Endometrium (tissue), 2 donors: Measurements from ENCODE around the gene SYNDIG1.

Experiments
- FAIRE-seq: peaks from 2 replicates; lab custom pipeline; 2012; peaks lifted over from hg19 to GRCh38; lab: Jason Lieb, UNC
- donor health status: control.
- donor health status: control.

The SYNDIG1 gene

GRCh38 chr20:24674921-24675605 lies 205.6 kb downstream of the SYNDIG1 start:
- no peak for FAIRE-seq

DNA sequence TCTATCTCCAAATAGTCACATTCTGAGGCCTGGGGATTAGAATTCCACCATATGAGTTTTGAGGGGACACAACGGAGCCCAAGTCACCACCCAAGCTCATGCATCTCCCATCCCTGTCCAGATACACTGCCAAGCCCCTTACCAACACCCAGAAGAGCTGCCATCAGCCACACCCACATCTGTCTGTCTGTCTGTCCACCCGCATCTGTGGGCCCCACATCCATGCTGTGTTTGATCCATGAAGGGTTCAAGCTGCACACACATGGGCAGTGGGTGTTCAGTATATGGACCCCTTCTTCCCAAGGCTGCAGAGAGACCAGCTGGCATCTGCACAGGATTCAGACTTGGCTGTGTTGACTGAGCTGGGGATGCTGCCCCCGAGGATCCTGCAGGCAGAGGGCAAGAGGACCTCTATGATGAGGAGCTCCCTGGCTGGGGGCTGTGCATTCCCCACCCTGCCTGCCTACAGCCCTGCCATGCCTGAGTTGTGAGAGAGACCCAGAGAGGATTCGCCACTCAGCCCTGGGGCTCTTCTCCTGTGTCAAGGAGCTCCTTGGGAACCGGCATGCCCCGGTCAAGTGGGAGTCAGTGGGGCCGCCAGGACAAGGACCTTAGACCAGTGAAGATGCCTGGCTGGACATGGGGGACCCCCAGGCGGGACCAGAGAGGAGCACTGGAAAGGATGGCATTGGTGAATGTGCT lies 206.4 kb downstream of the SYNDIG1 start:
- FAIRE-seq, result no peak

- no peak for FAIRE-seq
These were observed 207.0 kb downstream of the SYNDIG1 start for GRCh38 chr20:24676353-24676977.

DNA sequence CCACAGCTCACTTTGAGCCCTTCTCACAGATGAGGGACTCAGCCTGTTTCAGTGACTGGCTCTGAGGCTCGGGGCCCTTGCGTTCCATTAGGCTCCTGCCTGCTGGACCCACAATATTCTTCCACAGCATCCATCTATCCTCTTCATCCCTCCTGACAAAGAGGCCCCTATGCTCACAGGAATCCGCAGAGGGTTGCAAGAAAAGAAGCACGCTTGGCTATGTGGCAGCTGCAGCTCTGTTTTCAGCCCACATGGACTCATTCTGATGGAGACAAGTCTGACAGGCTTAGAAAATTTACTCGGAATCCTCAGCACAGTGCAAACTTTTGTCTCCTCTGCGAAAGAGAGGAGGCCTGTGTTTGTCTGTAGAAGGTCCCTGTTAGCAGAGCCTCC lies 207.5 kb downstream of the SYNDIG1 start:
- no peak for FAIRE-seq

- FAIRE-seq, result no peak
These were observed 208.3 kb downstream of the SYNDIG1 start for GRCh38 chr20:24677626-24678315.

DNA sequence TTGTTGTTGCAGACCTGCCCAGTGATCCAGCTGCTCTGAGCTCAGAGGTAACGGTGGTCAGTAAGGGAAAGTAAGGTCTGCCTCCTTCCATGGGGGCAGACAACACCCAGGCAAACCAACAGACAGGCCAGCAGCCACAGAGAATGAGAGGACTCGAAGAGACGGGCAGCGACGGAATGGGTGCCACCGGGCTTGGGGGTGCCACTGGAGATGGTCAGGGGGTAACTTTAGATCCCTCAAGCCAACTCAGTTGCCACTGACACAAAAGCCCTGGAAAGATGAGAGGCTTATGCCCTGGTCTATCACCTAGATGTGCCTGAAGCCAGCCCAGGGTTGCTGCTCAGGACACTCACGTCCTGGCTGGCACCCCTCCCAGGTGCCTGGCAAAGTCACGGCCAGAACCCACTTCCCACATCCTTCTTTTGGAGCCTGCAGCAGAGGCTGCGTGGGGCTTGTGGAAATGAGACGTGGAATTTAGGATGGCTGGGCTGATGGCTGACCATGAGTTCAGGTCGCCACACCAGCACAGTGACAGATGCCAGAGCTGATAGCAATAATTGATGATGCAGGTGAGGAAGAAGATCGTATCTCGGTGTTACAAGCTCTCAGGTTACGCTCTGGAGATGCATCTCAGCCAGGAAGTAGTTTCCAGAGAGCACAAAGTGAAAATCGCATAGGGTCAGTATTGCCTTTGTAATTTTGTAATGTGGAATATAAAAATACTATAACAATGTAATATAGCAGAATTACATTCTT lies 209.1 kb downstream of the SYNDIG1 start:
- no peak for FAIRE-seq

DNA sequence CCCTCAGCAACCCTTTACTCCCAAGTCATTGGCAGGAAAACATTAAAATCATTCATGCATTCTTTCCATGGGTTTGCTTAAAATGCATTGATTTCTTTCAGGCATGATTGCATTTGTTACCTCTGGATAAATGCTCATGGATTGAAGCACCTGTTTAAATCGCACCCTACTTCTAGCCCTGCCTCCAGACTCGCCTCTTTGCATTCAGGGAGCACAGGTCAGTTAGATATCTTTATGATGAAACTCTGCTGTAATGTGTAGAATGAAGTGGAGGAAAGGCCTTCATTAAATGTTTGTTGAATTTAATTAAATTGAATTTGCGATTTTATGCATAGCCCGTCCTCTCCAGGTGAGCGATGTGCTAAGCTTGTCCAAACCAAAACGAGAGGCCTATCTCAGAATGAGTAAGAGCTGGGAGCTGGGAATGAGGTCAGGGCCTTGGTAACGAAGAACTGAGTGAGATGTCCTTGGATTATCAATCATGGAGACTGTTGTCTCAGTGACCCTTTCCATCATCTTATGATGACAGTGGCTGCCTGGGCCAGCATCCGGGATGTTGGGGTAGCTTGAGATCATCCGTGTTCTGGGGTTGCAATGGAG lies 210.1 kb downstream of the SYNDIG1 start:
- no peak for FAIRE-seq

- no peak for FAIRE-seq
These were observed 212.4 kb downstream of the SYNDIG1 start for GRCh38 chr20:24681634-24682495.

DNA sequence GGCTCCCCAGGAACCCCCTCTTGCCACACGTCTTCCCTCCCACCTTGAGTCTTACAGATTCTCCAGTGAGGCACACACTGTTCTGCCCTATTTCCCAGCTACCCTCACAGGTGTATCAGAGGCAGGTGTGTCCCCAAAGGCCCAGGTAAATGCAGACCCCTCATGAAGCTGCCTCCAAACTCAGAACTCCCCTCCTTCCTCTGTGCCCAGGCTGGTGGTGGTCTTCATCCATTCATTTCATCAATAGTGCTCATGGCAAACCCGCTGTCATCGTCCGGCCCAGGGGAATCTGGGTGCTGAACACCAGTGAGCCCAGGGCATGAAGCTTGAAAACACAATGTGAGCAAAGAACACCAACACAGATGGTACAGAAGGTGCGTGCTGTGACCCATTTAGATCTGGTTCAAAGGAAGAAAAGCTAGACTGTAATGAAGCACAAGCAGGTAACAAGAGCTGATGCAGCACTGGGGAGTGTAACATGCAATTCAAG lies 213.1 kb downstream of the SYNDIG1 start:
- FAIRE-seq, result no peak

DNA sequence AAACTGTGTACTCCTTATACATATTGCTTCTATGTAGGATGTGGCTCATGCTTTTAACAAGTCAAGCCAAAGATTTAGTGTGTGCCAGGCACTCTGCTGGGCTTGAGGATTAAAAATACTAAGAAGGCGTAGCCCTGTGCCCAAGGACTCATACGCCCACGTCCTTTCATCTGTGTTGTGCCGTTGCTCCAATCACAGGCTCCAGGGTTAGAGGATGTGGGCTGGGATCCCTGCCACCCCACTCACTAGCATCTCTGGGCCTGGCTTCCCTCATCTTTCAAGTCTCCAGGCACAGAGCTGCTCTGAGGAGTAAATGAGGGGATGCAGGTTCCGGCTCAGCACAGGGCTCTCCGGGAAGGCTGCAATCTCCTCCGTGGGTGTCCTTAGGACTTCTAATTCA lies 214.2 kb downstream of the SYNDIG1 start:
- no peak for FAIRE-seq

DNA sequence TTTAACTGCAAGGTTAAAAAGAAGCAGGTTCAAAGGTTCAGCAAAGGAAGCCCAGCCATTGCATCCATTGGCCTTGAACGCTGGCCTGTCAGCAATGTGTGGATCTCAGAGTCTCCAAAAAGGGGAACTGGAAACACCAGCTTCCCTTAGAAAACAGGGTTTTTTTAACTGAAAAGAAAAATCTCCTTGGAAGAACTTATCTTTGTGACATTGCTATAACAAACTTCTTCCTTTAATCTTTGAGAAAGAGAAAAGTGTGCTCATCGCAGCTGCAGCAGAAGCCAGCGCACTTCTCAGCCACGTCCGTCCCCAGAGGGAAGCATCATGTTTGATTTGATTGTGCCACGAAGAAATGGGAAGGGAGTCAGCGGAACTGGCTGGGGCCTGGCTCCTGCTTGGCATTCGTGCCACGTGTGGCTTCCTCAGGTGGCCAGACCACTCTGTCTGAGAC lies 215.0 kb downstream of the SYNDIG1 start:
- no peak for FAIRE-seq

- FAIRE-seq, result no peak
These were observed 215.7 kb downstream of the SYNDIG1 start for GRCh38 chr20:24684956-24685691.

DNA sequence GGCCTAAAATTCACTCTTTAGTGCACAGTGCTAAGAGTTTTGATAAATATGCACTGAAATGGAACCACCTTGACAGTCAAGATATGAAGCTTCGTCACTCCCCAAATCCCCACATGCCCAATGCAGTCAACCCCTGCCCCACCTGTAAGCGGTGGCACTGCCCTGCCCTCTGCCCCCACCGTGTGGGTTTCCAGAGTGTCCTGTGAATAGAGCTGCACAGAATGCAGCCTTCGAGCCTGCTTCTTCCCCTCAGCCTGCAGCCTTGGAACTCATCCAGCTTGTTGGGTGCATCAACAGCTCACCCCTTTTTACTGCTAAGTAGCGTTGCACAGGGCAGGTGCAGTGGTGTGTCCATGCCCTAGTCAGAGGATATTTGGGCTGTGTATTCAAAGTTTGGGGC lies 216.3 kb downstream of the SYNDIG1 start:
- no peak for FAIRE-seq

DNA sequence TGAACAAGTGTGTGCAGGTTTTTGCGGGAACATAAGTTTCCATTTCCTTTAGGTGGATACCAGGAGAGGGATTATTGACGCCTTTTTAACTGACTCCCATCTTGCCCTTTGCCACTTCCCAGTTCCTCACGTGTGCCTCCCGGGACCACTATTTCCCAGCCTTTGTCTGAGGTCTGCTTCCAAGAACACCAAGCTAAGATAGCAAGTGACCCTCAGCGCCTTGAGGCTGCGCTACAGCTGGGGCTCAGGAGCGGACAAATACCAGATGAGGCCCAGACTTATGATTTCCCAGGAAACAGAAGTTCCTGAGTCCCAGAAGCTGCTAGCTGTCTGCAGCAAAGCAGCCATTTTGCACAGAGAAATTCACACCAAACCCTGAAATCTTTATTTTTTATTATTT lies 216.7 kb downstream of the SYNDIG1 start:
- FAIRE-seq, result no peak

GRCh38 chr20:24690408-24690807 lies 221.0 kb downstream of the SYNDIG1 start:
- FAIRE-seq, result no peak

- no peak for FAIRE-seq
These were observed 222.5 kb downstream of the SYNDIG1 start for GRCh38 chr20:24691901-24692351.

DNA sequence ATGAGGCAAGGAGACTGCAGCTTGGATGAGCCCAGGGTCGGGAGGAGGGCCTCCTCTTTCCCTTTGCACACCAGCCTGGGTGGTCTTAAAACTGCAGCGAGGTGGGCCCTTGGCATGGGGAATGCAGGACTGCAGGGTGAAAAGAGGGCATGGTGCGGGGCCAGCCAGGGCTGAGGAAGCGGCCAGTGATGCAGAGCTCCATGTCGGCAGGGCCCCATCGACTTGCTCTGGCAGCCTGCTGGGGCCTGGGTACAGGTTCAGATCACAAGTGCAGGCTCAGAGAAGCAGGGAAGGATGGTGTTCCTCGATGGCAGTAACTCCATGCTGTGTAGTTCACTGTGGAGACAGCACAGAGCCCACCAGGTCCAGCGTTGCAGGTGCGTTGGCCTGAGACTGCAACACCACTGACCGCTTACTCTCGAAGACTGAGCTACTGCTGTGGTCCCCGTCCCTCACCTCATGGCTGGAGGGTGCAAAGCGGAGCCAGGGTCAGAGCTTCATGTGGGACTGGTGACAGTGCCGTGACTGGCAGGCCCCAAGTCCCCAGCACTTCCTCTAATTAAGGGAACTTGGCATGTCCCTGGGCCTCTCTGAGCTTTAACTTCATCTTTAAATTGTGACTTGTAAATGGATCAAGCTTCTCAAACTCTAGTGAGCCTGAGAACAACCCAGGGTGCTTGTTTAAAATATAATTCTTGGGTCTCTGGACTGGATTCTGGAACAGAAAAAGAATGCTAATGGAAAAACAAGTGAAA lies 223.2 kb downstream of the SYNDIG1 start:
- FAIRE-seq, result no peak

GRCh38 chr20:24693466-24694156 lies 224.2 kb downstream of the SYNDIG1 start:
- no peak for FAIRE-seq
